Testis (tissue), 2 donors: ENCODE measurements around the gene CRHR2.

ENCODE experiments used
- POLR2A ChIP-seq: fragments of 450-650 bp; IDR thresholded peaks from one replicate; pipeline ENCODE4 v1.6.1; 2017; ENCODE audit warnings: antibody characterized with exemption, mild to moderate bottlenecking, moderate library complexity
- TF ChIP-seq, protein P1 (sequence below), 3 experiments: fragments of 450-650 bp in 2 of 3; fragments of 200-600 bp in 1 of 3; sonication (generic) in 1 of 3; IDR thresholded peaks; one replicate each; pipeline ENCODE4 v1.5.1; 2016 to 2019; ENCODE audit warnings: antibody characterized with exemption in 3 of 3, mild to moderate bottlenecking in 2 of 3, moderate library complexity in 1 of 3

DNA sequence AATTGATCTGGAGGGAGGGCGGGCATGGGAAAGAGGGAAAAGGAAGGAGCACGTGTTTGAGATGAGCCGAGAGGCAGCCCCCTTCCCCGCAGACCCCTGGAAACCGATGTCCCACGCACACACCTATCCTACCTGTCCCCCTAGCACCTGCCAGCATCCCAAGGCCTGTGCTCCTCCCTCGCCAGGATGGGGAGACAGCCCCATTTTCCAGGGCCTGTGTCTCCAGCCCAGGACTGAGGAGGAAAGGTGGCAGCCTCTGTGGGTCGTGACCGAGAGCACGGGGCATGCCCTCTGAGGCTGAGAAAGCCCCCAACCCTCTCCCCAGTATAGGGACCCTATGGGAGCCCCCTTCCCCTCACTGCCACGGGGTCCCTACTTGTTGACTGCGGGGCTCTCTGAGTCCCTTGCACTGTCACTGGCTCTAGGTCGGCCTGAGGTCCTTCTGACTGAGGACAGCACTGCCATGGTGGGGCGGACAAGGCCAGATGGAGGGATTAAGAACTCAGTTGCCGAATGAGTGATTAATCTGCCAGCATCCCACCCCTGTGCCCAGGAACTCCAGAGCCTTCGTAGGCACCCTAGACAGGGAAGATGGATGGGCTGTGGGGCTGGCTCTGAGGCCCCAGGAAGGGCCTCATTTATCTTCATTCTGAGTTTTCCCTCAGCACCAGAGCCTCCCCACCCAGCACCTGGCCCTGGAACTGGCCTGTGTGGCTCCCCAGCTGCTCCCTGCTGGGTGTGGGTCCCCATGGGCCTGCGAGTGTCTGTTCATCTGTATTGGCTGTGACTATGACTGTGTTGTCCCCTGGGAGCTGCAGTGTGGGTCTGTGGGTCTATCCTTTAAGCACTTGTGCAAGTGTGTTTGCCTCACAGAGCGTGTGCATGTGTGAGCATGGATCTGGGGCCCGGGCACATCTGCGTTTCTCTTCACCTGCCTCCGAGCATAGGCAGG is 26.0 kb downstream of the CRHR2 start:
- TF ChIP-seq, protein P1, sequence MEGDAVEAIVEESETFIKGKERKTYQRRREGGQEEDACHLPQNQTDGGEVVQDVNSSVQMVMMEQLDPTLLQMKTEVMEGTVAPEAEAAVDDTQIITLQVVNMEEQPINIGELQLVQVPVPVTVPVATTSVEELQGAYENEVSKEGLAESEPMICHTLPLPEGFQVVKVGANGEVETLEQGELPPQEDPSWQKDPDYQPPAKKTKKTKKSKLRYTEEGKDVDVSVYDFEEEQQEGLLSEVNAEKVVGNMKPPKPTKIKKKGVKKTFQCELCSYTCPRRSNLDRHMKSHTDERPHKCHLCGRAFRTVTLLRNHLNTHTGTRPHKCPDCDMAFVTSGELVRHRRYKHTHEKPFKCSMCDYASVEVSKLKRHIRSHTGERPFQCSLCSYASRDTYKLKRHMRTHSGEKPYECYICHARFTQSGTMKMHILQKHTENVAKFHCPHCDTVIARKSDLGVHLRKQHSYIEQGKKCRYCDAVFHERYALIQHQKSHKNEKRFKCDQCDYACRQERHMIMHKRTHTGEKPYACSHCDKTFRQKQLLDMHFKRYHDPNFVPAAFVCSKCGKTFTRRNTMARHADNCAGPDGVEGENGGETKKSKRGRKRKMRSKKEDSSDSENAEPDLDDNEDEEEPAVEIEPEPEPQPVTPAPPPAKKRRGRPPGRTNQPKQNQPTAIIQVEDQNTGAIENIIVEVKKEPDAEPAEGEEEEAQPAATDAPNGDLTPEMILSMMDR (IDR thresholded peaks at IDR 0.05) = no peak
- TF ChIP-seq POLR2A = no peak
